ENCODE data around the gene TBCD. TPM values are rescaled to one million over a fixed set of nuclear protein-coding genes. Genes with fewer than 3 reads are reported as not detected.

Gene TBCD
- total RNA-seq, 1 experiment from 2014 or later, result 129 TPM

- Histone ChIP-seq H3T11ph (ENCODE audit: low read length) (no peak overlapping the region), H4K5ac (ENCODE audit: insufficient read length, low read depth, low read length) (no peak overlapping the region), H2BK20ac (ENCODE audit: low read depth, low read length, poor library complexity, severe bottlenecking) (no peak overlapping the region), H3K27ac (ENCODE audit: insufficient read length, low read depth, low read length) (no peak overlapping the region), H3K4me2 (ENCODE audit: insufficient read depth, insufficient read length, low read length) (no peak overlapping the region), H3K4ac (ENCODE audit: low read depth, low read length) (no peak overlapping the region), H3K14ac (ENCODE audit: insufficient read depth, low read length) (no peak overlapping the region), H4K91ac (ENCODE audit: insufficient read length, low read depth, low read length) (no peak overlapping the region), H2BK120ac (ENCODE audit: low read depth, low read length, poor library complexity, severe bottlenecking) (no peak overlapping the region), H3K18ac (ENCODE audit: insufficient read length, low read depth, low read length) (no peak overlapping the region), H3K79me1 (ENCODE audit: insufficient read depth, low read depth, low read length, poor library complexity, severe bottlenecking) (peaks cover 3% of the 10 kb centered on the region), H3K27me3 (ENCODE audit: insufficient read depth, low read length) (no peaks in the 10 kb centered on the region), H2AFZ (ENCODE audit: low read length) (no peak overlapping the region), H3K4me1 (ENCODE audit: insufficient read depth, low read length) (no peaks in the 10 kb centered on the region), H2AK5ac (ENCODE audit: insufficient read length, low read length) (no peak overlapping the region), H3K9me3 (ENCODE audit: control insufficient read depth, low read depth, low read length) (no peaks in the 10 kb centered on the region), H4K20me1 (ENCODE audit: control insufficient read depth, insufficient read depth, insufficient read length) (no peaks in the 10 kb centered on the region), H2BK12ac (ENCODE audit: insufficient read length, low read depth, low read length) (no peak overlapping the region), H2BK15ac (ENCODE audit: low read depth, low read length) (no peak overlapping the region), H3K79me2 (ENCODE audit: insufficient read depth, low read length) (no peaks in the 10 kb centered on the region; the same call in 1 of the 2 replicates), H3K9ac (ENCODE audit: extremely low read depth, insufficient read length, low read length) (no peak overlapping the region), H3K23ac (ENCODE audit: insufficient read length, low read depth, low read length) (no peak overlapping the region), H3K56ac (ENCODE audit: insufficient read length, low read depth, low read length) (no peak overlapping the region), H3K23me2 (ENCODE audit: insufficient read length, low read depth, low read length, poor library complexity, severe bottlenecking) (peaks cover under 1% of the 10 kb centered on the region), H2BK5ac (ENCODE audit: insufficient read length, low read length) (no peak overlapping the region), H4K8ac (replicated peaks; ENCODE audit: insufficient read length, low read depth, low read length) (no peak overlapping the region)
- 0 out of 3 replicates have a peak, but pooled peaks have one; percentile 25 for TF ChIP-seq CTCF (conservative IDR thresholded peaks at IDR 0.05)
- Mint-ChIP-seq H3K27me3 (ENCODE audit: low read depth) (no peaks in the 10 kb centered on the region; the same call in 1 of the 2 replicates), H3K4me3 (no peak overlapping the region), H3K9me3 (no peaks in the 10 kb centered on the region), H3K4me1 (peaks cover 20 to 29% of the 10 kb centered on the region in 2 experiments), H3K36me3 (ENCODE audit: insufficient read depth in 1 of 3, low read depth in 3 of 3) (peaks cover 9 to 29% (median 27%) of the 10 kb centered on the region in 3 experiments; a peak in 6 of 7 replicates), H3K27ac (peak overlapping the region in 2 of 3 experiments; percentile 44 to 67; a peak in 2 of 7 replicates)
- no peak for DNase-seq
- WGBS (ENCODE audit: extremely low coverage, insufficient read length, low lambda C conversion rate), result no CpG with 5 or more reads among the region's 41 CpGs
Measured at GRCh38 chr17:82871776-82872561, 120.1 kb downstream of the TBCD start.
